HG03135 (cell line): ENCODE measurements around the gene HACD1.
A peak's percentile ranks its signal among the peaks of the same experiment; 100 is the strongest.
"Not testable (repeated sequence)": the region's sequence is repeated elsewhere in the genome, so short reads cannot be mapped to it uniquely, and the experiment has no call there.

Experiments used
- ATAC-seq: cut with Tn5 transposase; IDR thresholded peaks from one replicate; pipeline ENCODE4 v1.9.1; 2021; ENCODE audit warnings: mild to moderate bottlenecking, moderate library complexity; ENCODE audit not compliant: unreplicated experiment

HACD1 gene

GRCh38 chr10:17587321-17587720 is 29.9 kb downstream of the HACD1 start:
- not testable (repeated sequence) for ATAC-seq

GRCh38 chr10:17586821-17587234 is 30.3 kb downstream of the HACD1 start:
- ATAC-seq = peak; percentile 60

GRCh38 chr10:17585016-17585415 is 32.2 kb downstream of the HACD1 start:
- ATAC-seq = peak; percentile 72

- no peak for ATAC-seq
Measured at GRCh38 chr10:17580885-17581284, 36.3 kb downstream of the HACD1 start.

- no peak for ATAC-seq
Measured at GRCh38 chr10:17578603-17579002, 38.6 kb downstream of the HACD1 start.

GRCh38 chr10:17576768-17577167 is 40.4 kb downstream of the HACD1 start:
- no peak for ATAC-seq

GRCh38 chr10:17564911-17565310 is 52.3 kb downstream of the HACD1 start:
- ATAC-seq = no peak

GRCh38 chr10:17563452-17563851 is 53.7 kb downstream of the HACD1 start:
- no peak for ATAC-seq

- ATAC-seq = no peak
Measured at GRCh38 chr10:17562614-17563013, 54.6 kb downstream of the HACD1 start.

GRCh38 chr10:17561111-17561510 is 56.1 kb downstream of the HACD1 start:
- ATAC-seq = no peak

GRCh38 chr10:17557459-17557858 is 59.7 kb downstream of the HACD1 start:
- no peak for ATAC-seq

GRCh38 chr10:17548770-17549169 is 68.4 kb downstream of the HACD1 start:
- ATAC-seq = no peak

- ATAC-seq = no peak
Measured at GRCh38 chr10:17548162-17548561, 69.0 kb downstream of the HACD1 start.

- no peak for ATAC-seq
Measured at GRCh38 chr10:17547060-17547459, 70.1 kb downstream of the HACD1 start.

GRCh38 chr10:17544465-17544864 is 72.7 kb downstream of the HACD1 start:
- ATAC-seq = no peak
